GM23338 (cell line): ENCODE data around the gene IL36A. TPM values are rescaled to one million over a fixed set of nuclear protein-coding genes. Genes with fewer than 3 reads are reported as not detected.

Experiments
- ATAC-seq: fragments of 200-7000 bp; cut with Tn5 transposase; 3 replicates; pipeline ENCODE4 v1.9.1; 2020
- DNase-seq: peaks from one replicate; pipeline ENCODE4 v3.0.0-alpha.2; 2015; ENCODE audit warnings: low spot score
- H2AFZ ChIP-seq: fragments of 200-600 bp; sonication (generic); 2 replicates; pipeline ENCODE4 v1.8.0; 2016; ENCODE audit warnings: antibody characterized with exemption, mild to moderate bottlenecking, moderate library complexity
- H3F3A ChIP-seq: fragments of 200-600 bp; sonication (generic); replicated peaks from 2 replicates; pipeline ENCODE4 v1.8.0; 2017; ENCODE audit warnings: antibody characterized with exemption, mixed run types, low read depth
- H3K27ac ChIP-seq: fragments of 200-600 bp; sonication (generic); 2 replicates; pipeline ENCODE4 v1.6.1; 2016; ENCODE audit warnings: low read depth
- H3K27me3 ChIP-seq: fragments of 200-600 bp; sonication (generic); 2 replicates; pipeline ENCODE4 v1.8.0; 2016; ENCODE audit warnings: mild to moderate bottlenecking, mixed run types, moderate library complexity; ENCODE audit not compliant: insufficient read depth
- H3K36me3 ChIP-seq: fragments of 200-600 bp; sonication (generic); 2 replicates; pipeline ENCODE4 v1.8.0; 2016; ENCODE audit warnings: mild to moderate bottlenecking; ENCODE audit not compliant: insufficient read depth
- H3K4me1 ChIP-seq: fragments of 200-600 bp; sonication (generic); 2 replicates; pipeline ENCODE4 v1.8.0; 2016; ENCODE audit warnings: mild to moderate bottlenecking, moderate library complexity; ENCODE audit not compliant: insufficient read depth
- H3K4me2 ChIP-seq: fragments of 200-600 bp; sonication (generic); 2 replicates; pipeline ENCODE4 v1.7.1; 2017; ENCODE audit warnings: mixed run types
- H3K4me3 ChIP-seq: fragments of 200-600 bp; sonication (generic); 2 replicates; pipeline ENCODE4 v1.6.1; 2016; ENCODE audit warnings: mixed run types
- H3K79me2 ChIP-seq: fragments of 200-600 bp; sonication (generic); replicated peaks from 2 replicates; pipeline ENCODE4 v1.8.0; 2017; ENCODE audit warnings: mild to moderate bottlenecking; ENCODE audit not compliant: insufficient read depth
- H3K9me2 ChIP-seq: fragments of 200-600 bp; sonication (generic); 2 replicates; pipeline ENCODE4 v1.8.0; 2017; ENCODE audit not compliant: insufficient read depth
- H4K20me1 ChIP-seq: fragments of 200-600 bp; sonication (generic); replicated peaks from 2 replicates; pipeline ENCODE4 v1.8.0; 2017; ENCODE audit warnings: mild to moderate bottlenecking; ENCODE audit not compliant: insufficient read depth
- H3K27ac Mint-ChIP-seq: 2 replicates; pipeline ENCODE4 v1.8.0; 2020; ENCODE audit warnings: inconsistent platforms, mild to moderate bottlenecking, moderate library complexity, mixed read lengths
- H3K27me3 Mint-ChIP-seq: 3 replicates; pipeline ENCODE4 v1.8.0; 2022; ENCODE audit warnings: low read depth, mild to moderate bottlenecking, moderate library complexity, mixed read lengths, inconsistent platforms; ENCODE audit not compliant: insufficient read depth, poor library complexity
- H3K36me3 Mint-ChIP-seq: 3 replicates; pipeline ENCODE4 v1.8.0; 2021; ENCODE audit warnings: low read depth, mild to moderate bottlenecking, inconsistent platforms, moderate library complexity, mixed read lengths
- H3K4me1 Mint-ChIP-seq: 3 replicates; pipeline ENCODE4 v1.8.0; 2020; ENCODE audit warnings: mild to moderate bottlenecking, inconsistent platforms, mixed read lengths
- H3K4me3 Mint-ChIP-seq: 3 replicates; pipeline ENCODE4 v1.8.0; 2021; ENCODE audit warnings: moderate library complexity, mild to moderate bottlenecking, inconsistent platforms, mixed read lengths
- H3K9me3 Mint-ChIP-seq: 3 replicates; pipeline ENCODE4 v1.8.0; 2020; ENCODE audit warnings: moderate library complexity, mild to moderate bottlenecking, inconsistent platforms, mixed read lengths
- CREB1 ChIP-seq: fragments of 250-450 bp; sonication (Bioruptor Pico); IDR thresholded peaks from 2 replicates; pipeline ENCODE4 v1.5.0; 2020; ENCODE audit warnings: low read depth, mild to moderate bottlenecking, moderate library complexity
- EZH2 ChIP-seq: fragments of 200-600 bp; sonication (generic); IDR thresholded peaks from one replicate; pipeline ENCODE4 v1.8.0; 2017; ENCODE audit warnings: antibody characterized with exemption, mild to moderate bottlenecking, low read depth; ENCODE audit not compliant: unreplicated experiment
- EZH2phosphoT487 ChIP-seq: fragments of 200-600 bp; sonication (generic); IDR thresholded peaks from one replicate; pipeline ENCODE4 v1.8.1; 2018; ENCODE audit warnings: antibody characterized with exemption; ENCODE audit not compliant: unreplicated experiment
- JUNB ChIP-seq: IDR thresholded peaks from one replicate; pipeline ENCODE4 v1.6.1; 2016; ENCODE audit warnings: antibody characterized with exemption; ENCODE audit not compliant: unreplicated experiment
- NANOG ChIP-seq: IDR thresholded peaks from 2 replicates; pipeline ENCODE4 v1.6.1; 2016; ENCODE audit warnings: antibody characterized with exemption, borderline replicate concordance
- POLR2AphosphoS5 ChIP-seq: IDR thresholded peaks from 2 replicates; pipeline ENCODE4 v1.6.1; 2016; ENCODE audit warnings: antibody characterized with exemption, low read depth
- STAT1 ChIP-seq: IDR thresholded peaks from one replicate; pipeline ENCODE4 v1.6.1; 2016; ENCODE audit warnings: antibody characterized with exemption; ENCODE audit not compliant: unreplicated experiment
- ZNF114 ChIP-seq: fragments of 250-450 bp; sonication (Bioruptor Pico); IDR thresholded peaks from 2 replicates; pipeline ENCODE4 v1.5.0; 2020; ENCODE audit warnings: mild to moderate bottlenecking, moderate library complexity
- ZNF331 ChIP-seq: fragments of 250-450 bp; sonication (Bioruptor Pico); IDR thresholded peaks from 2 replicates; pipeline ENCODE4 v1.5.0; 2020; ENCODE audit warnings: low read depth, mild to moderate bottlenecking, moderate library complexity
- polyA plus RNA-seq: library from polyadenylated mRNA; unstranded; fragments of >200 nt; fragmentation: Nextera tagmentation; extraction: Ambion mirVana; gene quantifications from 2 replicates; pipeline ENCODE4 v1.2.1, GENCODE V29; 2016
- total RNA-seq: library from RNA; depleted of rRNA; stranded (reverse); fragments of >200 nt; shearing (Covaris generic); gene quantifications from 2 replicates; pipeline ENCODE4 v1.2.3, GENCODE V29; 2014
- TF ChIP-seq, protein P1 (sequence below), 2 experiments: fragments of 200-600 bp in 1 of 2; sonication (generic) in 1 of 2; conservative IDR thresholded peaks; 2 replicates each; pipeline versions ENCODE4 v1.5.1 to v1.6.1; 2016 to 2017; ENCODE audit warnings: antibody characterized with exemption in 2 of 2, low read depth in 2 of 2, mild to moderate bottlenecking in 2 of 2, moderate library complexity in 1 of 2
- TF ChIP-seq, protein P2 (sequence below): fragments of 250-450 bp; sonication (Bioruptor Pico); IDR thresholded peaks from 2 replicates; pipeline ENCODE4 v1.5.0; 2020; ENCODE audit warnings: mild to moderate bottlenecking, moderate library complexity
- TF ChIP-seq, protein P3 (sequence below): IDR thresholded peaks from 2 replicates; pipeline ENCODE4 v1.6.1; 2016; ENCODE audit warnings: antibody characterized with exemption
- TF ChIP-seq, protein P4 (sequence below): IDR thresholded peaks from one replicate; pipeline ENCODE4 v1.6.1; 2018; ENCODE audit warnings: antibody characterized with exemption; ENCODE audit not compliant: unreplicated experiment

Gene IL36A
- total and polyA plus RNA-seq, 2 experiments from 2014 or later, result not detected

DNA sequence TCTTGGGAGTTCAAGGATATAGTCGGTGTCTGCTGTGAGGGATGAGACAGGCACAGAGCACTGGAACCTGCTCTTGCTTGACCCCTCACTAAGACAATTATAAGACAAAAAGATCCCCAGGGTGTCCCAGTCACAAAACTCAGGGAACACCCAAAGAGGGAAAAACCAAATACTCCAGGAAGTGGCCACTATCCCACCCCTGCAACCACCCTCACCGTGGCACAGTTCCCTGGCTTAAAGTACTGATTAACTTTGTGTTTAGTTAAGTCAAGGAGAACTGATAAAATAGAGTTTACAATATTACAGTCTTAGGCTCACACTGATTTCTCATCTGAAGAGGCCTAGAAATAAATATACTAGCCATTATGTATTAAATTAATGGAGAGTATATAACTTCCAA is 33.9 kb downstream of the IL36A start:
- Histone ChIP-seq H3K27me3 (no peaks in the 10 kb centered on the region), H3K4me2 (no peak overlapping the region), H3K27ac (no peak overlapping the region), H3K4me3 (no peak overlapping the region), H3K4me1 (no peaks in the 10 kb centered on the region), H3F3A (no peaks in the 10 kb centered on the region), H4K20me1 (no peaks in the 10 kb centered on the region), H3K79me2 (no peaks in the 10 kb centered on the region), H3K9me2 (no peaks in the 10 kb centered on the region), H3K36me3 (no peaks in the 10 kb centered on the region), H2AFZ (no peak overlapping the region)
- Mint-ChIP-seq H3K36me3 (no peaks in the 10 kb centered on the region; the same call in 2 of the 3 replicates), H3K27me3 (no peaks in the 10 kb centered on the region), H3K27ac (no peak overlapping the region), H3K9me3 (no peaks in the 10 kb centered on the region; the same call in 2 of the 3 replicates), H3K4me3 (no peak overlapping the region), H3K4me1 (peaks cover under 1% of the 10 kb centered on the region; the same call in 1 of the 3 replicates)
- no peak for DNase-seq
- TF ChIP-seq, protein P1, sequence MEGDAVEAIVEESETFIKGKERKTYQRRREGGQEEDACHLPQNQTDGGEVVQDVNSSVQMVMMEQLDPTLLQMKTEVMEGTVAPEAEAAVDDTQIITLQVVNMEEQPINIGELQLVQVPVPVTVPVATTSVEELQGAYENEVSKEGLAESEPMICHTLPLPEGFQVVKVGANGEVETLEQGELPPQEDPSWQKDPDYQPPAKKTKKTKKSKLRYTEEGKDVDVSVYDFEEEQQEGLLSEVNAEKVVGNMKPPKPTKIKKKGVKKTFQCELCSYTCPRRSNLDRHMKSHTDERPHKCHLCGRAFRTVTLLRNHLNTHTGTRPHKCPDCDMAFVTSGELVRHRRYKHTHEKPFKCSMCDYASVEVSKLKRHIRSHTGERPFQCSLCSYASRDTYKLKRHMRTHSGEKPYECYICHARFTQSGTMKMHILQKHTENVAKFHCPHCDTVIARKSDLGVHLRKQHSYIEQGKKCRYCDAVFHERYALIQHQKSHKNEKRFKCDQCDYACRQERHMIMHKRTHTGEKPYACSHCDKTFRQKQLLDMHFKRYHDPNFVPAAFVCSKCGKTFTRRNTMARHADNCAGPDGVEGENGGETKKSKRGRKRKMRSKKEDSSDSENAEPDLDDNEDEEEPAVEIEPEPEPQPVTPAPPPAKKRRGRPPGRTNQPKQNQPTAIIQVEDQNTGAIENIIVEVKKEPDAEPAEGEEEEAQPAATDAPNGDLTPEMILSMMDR (conservative IDR thresholded peaks at IDR 0.05; ENCODE audit: low read depth in 2 of 2), result no peak
- TF ChIP-seq EZH2 (no peak), ZNF114 (CRISPR knock-in tag) (no peak), ZNF331 (CRISPR knock-in tag) (no peak), POLR2AphosphoS5 (no peak), CREB1 (no peak), EZH2phosphoT487 (no peak), STAT1 (no peak), JUNB (no peak), NANOG (no peak)
- TF ChIP-seq, protein P2, sequence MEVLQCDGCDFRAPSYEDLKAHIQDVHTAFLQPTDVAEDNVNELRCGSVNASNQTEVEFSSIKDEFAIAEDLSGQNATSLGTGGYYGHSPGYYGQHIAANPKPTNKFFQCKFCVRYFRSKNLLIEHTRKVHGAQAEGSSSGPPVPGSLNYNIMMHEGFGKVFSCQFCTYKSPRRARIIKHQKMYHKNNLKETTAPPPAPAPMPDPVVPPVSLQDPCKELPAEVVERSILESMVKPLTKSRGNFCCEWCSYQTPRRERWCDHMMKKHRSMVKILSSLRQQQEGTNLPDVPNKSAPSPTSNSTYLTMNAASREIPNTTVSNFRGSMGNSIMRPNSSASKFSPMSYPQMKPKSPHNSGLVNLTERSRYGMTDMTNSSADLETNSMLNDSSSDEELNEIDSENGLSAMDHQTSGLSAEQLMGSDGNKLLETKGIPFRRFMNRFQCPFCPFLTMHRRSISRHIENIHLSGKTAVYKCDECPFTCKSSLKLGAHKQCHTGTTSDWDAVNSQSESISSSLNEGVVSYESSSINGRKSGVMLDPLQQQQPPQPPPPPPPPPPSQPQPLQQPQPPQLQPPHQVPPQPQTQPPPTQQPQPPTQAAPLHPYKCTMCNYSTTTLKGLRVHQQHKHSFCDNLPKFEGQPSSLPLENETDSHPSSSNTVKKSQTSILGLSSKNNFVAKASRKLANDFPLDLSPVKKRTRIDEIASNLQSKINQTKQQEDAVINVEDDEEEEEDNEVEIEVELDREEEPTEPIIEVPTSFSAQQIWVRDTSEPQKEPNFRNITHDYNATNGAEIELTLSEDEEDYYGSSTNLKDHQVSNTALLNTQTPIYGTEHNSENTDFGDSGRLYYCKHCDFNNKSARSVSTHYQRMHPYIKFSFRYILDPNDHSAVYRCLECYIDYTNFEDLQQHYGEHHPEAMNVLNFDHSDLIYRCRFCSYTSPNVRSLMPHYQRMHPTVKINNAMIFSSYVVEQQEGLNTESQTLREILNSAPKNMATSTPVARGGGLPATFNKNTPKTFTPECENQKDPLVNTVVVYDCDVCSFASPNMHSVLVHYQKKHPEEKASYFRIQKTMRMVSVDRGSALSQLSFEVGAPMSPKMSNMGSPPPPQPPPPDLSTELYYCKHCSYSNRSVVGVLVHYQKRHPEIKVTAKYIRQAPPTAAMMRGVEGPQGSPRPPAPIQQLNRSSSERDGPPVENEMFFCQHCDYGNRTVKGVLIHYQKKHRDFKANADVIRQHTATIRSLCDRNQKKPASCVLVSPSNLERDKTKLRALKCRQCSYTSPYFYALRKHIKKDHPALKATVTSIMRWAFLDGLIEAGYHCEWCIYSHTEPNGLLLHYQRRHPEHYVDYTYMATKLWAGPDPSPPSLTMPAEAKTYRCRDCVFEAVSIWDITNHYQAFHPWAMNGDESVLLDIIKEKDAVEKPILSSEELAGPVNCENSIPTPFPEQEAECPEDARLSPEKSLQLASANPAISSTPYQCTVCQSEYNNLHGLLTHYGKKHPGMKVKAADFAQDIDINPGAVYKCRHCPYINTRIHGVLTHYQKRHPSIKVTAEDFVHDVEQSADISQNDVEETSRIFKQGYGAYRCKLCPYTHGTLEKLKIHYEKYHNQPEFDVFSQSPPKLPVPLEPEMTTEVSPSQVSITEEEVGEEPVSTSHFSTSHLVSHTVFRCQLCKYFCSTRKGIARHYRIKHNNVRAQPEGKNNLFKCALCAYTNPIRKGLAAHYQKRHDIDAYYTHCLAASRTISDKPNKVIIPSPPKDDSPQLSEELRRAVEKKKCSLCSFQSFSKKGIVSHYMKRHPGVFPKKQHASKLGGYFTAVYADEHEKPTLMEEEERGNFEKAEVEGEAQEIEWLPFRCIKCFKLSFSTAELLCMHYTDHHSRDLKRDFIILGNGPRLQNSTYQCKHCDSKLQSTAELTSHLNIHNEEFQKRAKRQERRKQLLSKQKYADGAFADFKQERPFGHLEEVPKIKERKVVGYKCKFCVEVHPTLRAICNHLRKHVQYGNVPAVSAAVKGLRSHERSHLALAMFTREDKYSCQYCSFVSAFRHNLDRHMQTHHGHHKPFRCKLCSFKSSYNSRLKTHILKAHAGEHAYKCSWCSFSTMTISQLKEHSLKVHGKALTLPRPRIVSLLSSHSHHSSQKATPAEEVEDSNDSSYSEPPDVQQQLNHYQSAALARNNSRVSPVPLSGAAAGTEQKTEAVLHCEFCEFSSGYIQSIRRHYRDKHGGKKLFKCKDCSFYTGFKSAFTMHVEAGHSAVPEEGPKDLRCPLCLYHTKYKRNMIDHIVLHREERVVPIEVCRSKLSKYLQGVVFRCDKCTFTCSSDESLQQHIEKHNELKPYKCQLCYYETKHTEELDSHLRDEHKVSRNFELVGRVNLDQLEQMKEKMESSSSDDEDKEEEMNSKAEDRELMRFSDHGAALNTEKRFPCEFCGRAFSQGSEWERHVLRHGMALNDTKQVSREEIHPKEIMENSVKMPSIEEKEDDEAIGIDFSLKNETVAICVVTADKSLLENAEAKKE (CRISPR knock-in tag), result no peak
- TF ChIP-seq, protein P3, sequence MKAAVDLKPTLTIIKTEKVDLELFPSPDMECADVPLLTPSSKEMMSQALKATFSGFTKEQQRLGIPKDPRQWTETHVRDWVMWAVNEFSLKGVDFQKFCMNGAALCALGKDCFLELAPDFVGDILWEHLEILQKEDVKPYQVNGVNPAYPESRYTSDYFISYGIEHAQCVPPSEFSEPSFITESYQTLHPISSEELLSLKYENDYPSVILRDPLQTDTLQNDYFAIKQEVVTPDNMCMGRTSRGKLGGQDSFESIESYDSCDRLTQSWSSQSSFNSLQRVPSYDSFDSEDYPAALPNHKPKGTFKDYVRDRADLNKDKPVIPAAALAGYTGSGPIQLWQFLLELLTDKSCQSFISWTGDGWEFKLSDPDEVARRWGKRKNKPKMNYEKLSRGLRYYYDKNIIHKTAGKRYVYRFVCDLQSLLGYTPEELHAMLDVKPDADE, result no peak
- TF ChIP-seq, protein P4, sequence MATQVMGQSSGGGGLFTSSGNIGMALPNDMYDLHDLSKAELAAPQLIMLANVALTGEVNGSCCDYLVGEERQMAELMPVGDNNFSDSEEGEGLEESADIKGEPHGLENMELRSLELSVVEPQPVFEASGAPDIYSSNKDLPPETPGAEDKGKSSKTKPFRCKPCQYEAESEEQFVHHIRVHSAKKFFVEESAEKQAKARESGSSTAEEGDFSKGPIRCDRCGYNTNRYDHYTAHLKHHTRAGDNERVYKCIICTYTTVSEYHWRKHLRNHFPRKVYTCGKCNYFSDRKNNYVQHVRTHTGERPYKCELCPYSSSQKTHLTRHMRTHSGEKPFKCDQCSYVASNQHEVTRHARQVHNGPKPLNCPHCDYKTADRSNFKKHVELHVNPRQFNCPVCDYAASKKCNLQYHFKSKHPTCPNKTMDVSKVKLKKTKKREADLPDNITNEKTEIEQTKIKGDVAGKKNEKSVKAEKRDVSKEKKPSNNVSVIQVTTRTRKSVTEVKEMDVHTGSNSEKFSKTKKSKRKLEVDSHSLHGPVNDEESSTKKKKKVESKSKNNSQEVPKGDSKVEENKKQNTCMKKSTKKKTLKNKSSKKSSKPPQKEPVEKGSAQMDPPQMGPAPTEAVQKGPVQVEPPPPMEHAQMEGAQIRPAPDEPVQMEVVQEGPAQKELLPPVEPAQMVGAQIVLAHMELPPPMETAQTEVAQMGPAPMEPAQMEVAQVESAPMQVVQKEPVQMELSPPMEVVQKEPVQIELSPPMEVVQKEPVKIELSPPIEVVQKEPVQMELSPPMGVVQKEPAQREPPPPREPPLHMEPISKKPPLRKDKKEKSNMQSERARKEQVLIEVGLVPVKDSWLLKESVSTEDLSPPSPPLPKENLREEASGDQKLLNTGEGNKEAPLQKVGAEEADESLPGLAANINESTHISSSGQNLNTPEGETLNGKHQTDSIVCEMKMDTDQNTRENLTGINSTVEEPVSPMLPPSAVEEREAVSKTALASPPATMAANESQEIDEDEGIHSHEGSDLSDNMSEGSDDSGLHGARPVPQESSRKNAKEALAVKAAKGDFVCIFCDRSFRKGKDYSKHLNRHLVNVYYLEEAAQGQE, result no peak
- ATAC-seq, result no peak
